ENCODE measurements around the gene FSD1.
"Not testable (repeated sequence)": the region's sequence is repeated elsewhere in the genome, so short reads cannot be mapped to it uniquely, and the experiment has no call there.

The FSD1 gene

DNA sequence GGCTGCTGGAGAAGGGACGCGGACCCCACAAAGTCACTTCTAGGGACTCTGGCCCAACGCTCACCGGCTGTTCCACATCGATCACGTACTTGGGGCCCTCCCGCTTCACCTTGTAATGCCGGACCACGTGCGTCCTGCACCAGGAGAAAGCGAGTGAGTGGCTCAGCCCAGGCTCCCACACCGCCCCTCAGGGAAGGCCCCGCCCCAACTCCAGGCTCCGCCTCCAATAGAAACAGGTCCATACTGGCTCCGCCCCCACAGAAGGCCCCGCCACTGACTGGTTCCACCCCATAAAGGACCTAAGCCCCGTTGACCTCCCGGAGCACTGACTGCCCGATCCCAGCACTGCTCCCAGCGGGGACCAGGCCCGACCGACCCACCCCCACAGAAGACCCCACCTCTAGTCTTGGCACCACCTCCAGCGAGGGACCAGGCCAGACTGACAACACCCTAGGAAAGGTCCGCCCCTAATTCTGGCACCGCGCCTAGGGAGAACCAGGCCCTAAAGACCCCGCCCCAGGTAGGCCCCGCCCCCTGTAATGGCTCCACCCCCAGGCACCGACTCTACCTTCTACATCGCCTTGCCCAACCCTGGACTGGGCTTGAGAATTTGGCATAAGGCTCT is 23.0 kb downstream of the FSD1 start:
- TF ChIP-seq, protein P1, sequence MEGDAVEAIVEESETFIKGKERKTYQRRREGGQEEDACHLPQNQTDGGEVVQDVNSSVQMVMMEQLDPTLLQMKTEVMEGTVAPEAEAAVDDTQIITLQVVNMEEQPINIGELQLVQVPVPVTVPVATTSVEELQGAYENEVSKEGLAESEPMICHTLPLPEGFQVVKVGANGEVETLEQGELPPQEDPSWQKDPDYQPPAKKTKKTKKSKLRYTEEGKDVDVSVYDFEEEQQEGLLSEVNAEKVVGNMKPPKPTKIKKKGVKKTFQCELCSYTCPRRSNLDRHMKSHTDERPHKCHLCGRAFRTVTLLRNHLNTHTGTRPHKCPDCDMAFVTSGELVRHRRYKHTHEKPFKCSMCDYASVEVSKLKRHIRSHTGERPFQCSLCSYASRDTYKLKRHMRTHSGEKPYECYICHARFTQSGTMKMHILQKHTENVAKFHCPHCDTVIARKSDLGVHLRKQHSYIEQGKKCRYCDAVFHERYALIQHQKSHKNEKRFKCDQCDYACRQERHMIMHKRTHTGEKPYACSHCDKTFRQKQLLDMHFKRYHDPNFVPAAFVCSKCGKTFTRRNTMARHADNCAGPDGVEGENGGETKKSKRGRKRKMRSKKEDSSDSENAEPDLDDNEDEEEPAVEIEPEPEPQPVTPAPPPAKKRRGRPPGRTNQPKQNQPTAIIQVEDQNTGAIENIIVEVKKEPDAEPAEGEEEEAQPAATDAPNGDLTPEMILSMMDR (IDR thresholded peaks at IDR 0.05; ENCODE audit: insufficient read depth, missing control alignments), result no peak
- DNase-seq (ENCODE audit: insufficient read length, low spot score) (no peak), FAIRE-seq (no peak)

DNA sequence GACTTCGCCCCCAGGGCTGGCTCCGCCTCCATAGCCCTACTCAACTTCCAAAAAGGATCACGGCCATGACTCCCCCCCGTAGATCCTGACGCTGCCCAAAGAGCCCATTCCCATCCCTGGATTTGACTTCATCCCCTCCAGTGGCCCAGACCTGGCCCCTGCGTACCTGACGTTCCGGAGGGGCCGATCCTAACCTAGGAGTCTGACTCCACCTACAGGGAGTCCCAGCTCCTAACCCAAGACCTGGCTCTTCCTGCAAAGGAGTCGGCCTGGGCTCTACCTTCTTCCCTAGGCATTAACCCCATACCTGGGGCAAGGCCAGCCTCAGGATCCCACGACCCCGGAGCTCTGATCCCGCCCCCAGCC is 23.5 kb downstream of the FSD1 start:
- TF ChIP-seq, protein P1 (IDR thresholded peaks at IDR 0.05; ENCODE audit: insufficient read depth, missing control alignments), result no peak
- no peak for DNase-seq (ENCODE audit: insufficient read length, low spot score)
- FAIRE-seq, result no peak

DNA sequence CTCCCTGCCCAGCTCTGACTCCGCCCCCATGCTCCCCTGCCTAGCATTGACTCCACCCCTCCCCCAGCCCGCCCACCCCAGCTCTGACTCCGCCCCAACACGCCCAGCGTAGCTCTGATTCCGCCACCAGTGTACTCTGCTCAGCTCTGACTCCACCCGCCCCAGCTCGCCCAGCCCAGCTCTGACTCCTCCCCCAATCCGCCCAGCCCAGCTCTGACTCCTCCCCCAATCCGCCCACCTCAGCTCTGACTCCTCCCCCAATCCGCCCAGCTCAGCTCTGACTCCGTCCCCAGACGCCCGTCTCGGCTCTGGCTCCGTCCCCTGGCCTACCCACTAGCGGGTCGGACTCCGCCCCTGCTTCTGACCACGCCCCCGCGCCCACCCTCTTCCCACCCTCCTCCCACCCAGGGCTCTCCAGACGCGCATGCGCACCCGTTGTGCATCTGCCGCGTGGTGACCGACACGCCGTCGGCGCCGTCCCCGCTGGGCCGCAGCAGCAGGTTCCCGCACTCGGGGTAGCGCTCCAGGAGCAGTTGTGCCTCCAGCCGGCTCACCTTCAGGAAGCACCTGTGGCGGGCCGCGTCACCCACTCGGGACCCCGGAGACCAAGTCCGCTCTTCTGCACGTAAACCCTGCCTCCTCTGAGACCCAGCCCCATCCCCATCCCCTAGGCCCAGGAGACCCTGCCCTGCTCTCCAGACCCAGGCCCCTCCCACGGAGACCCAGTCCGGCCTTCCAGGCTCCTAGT is 24.0 kb downstream of the FSD1 start:
- TF ChIP-seq, protein P1 (IDR thresholded peaks at IDR 0.05; ENCODE audit: insufficient read depth, missing control alignments), result no peak
- peak; percentile 97 for DNase-seq (ENCODE audit: insufficient read length, low spot score)
- FAIRE-seq, result no peak

DNA sequence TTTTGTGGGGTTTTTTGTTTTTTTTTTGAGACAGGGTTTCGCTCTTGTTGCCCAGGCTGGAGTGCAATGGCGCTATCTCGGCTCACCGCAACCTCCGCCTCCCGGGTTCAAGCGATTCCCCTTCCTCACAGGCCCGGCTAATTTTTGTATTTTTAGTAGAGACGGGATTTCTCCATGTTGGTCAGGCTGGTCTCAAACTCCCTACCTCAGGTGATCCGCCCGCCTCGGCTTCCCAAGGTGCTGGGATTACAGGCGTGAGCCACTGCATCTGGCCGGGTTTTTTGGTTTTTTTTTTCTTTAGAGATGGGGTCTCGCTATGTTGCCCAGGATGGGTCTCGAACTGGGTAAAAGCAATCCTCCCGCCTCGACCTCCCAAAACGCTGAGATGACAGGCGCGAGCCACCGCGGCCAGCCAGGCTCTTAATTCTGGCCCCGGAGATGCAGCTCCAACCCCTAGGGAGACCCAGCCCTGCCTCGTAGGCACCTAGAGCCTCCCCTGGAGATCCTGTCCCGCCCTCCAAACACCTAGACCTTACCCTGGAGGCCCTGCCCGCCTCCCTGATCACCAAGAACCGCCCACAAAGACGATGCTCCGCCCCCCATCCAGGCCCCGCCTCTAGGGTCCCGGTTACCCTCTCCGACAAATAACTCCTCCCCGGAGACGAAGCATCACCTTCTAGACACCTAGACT is 24.7 kb downstream of the FSD1 start:
- DNase-seq (ENCODE audit: insufficient read length, low spot score), result not testable (repeated sequence)

DNA sequence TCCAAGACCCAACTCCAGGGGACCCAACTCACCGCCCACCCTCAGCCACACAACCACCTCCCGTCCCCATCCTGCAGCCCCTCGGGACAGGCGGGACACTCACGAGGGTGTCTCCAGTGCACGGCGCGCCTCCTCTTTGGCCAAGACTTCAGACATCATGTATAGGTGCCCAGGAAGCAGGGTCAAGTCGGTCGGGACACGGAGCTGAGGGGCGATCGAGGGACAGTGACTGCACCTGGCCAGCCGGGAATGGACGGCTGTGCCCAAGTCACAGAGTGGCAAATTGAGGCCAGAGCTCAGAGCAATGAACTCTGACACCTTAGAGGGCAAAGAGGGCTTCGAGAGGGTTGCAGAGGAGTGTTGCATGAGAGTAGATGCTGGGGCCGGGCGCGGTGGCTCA is 25.5 kb downstream of the FSD1 start:
- TF ChIP-seq, protein P1 (IDR thresholded peaks at IDR 0.05; ENCODE audit: insufficient read depth, missing control alignments), result no peak

More for the DNA sequence above, 24.7 kb downstream of the FSD1 start:
- FAIRE-seq, result not testable (repeated sequence)

DNA sequence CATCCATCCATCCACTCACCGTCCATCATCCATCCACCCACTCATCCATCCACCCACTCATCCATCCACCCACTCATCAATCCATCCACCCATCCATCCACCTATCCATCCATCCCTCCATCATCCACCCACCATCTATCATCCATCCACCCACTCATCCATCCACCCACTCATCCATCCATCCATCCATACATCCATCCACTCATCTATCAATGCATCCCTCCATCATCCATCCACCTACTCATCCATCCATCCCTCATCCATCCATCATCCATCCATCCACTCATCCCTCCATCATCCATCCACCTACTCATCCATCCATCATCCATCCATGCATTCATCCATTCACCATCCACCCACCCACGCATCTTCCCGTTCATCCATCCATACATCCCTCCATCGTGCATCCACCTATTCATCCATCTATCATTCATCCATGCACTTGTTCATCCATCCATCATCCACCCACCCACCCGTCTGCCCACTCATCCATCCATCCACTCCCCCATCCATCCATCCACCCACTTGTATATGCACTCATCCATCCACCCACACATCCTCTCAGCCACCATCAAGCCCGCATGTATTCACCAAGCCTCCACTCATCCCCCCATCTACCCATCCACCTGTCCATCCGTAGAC is 30.7 kb downstream of the FSD1 start:
- no peak for DNase-seq (ENCODE audit: insufficient read length, low spot score)
- FAIRE-seq, result no peak
- TF ChIP-seq, protein P1 (IDR thresholded peaks at IDR 0.05; ENCODE audit: insufficient read depth, missing control alignments), result no peak

More for the DNA sequence above, 25.5 kb downstream of the FSD1 start:
- DNase-seq (ENCODE audit: insufficient read length, low spot score) (no peak), FAIRE-seq (no peak)

DNA sequence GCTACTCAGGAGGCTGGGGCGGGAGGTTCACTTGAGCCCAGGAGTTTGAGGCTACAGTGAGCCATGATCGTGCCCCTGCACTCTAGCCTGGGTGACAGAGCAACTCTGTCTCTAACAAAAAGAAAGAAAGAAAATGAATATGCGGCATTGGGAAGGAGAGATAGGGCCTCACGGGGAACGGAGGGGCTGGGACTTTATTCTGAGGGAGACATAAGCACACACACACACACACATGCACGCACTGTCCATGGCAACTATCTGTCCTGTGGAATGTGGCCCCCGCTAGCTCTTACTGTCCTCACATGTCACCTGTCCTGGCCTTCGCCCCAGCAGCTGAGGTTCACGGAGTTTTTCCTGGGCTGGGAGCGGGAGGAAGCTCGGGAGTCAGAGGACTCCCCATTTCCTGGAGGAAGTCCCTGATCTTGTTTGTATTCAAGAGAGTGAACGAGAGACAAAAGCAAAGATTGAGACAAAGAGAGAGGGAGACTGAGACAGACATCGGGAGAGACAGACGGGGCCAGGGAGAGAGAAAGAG is 33.6 kb downstream of the FSD1 start:
- TF ChIP-seq, protein P1 (IDR thresholded peaks at IDR 0.05; ENCODE audit: insufficient read depth, missing control alignments), result no peak
- DNase-seq (ENCODE audit: insufficient read length, low spot score) (no peak), FAIRE-seq (no peak)
